KBM-7 (cell line): ENCODE data around the gene PDIA4.
A peak's percentile ranks its signal among the peaks of the same experiment; 100 is the strongest.
"Not testable (repeated sequence)": the region's sequence is repeated elsewhere in the genome, so short reads cannot be mapped to it uniquely, and the experiment has no call there.

Experiments
- DNase-seq: peaks from one replicate; pipeline ENCODE4 v3.0.0-alpha.2; 2015
- in situ Hi-C: fragments of 300-500 bp; cut with MboI; formaldehyde crosslinking; loops from 2 replicates; pipeline ENCODE4 v1.14.3; 2020; ENCODE audit warnings: low sequenced_read_pairs, low pct_unique_long_range_greater_than_20kb, mixed read lengths

The PDIA4 gene

DNA sequence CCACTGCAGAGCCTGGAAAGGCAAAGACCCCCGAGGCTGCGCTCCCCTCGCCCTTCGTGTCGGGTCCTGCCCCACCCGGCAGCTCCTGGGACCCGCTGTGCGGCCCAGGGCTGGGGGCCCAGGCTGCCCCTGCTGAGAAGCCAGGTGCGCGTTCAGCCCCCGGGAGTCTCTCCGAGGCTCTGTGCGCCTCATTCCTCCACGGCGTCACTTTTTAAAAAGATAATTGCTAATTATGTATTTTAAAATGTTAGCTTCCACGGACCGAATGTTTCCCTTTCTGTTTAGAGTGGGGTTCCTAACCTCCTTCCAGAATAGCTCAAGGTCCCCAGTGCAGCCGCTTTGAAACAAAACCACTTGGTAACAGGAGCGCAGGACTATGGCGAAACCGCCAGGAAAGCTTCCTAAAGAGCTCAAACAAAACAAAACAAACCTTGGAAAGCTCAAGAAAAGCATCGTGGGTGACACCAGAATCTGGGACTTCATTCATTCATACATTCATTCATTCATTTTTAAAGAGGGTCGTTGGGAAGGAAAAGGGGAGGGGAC, 45.6 kb downstream of the PDIA4 start:
- DNase-seq, result peak; percentile 37
- in situ Hi-C loops, result no loop called here

DNA sequence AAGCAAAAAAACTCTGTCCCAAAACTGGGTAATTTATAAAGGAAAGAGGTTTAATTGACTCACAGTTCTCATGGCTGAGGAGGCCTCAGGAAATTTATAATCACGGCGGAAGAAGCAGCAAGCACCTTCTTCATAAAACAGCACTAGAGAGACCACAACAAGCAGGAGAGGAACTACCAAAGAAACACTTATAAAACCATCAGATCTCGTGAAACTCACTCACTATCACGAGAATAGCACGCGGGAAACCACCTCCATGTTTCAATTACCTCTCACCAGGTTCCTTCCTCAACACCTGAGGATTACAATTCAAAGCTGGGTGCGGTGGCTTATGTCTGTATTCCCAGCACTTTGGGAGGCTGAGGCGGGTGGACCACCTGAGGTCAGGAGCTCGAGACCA, 48.5 kb downstream of the PDIA4 start:
- DNase-seq, result no peak
- in situ Hi-C loops, result no loop called here

DNA sequence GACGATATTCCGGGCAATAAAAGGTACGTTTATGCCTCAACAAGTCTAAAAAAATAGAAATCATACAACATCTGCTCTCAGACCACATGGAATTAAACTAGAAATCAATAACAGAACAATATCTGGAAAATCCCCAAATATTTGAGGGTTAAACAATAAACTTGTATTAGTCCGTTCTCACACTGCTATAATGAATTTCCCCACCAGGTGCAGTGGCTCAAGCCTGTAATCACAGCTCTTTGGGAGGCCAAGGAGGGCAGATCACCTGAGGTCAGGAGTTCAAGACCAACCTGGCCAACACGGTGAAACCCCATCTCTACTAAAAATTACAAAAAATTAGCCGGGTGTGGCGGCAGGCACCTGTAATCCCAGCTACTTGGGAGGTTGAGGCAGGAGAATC, 49.2 kb downstream of the PDIA4 start:
- in situ Hi-C loops, DNase-seq: not testable (repeated sequence)

DNA sequence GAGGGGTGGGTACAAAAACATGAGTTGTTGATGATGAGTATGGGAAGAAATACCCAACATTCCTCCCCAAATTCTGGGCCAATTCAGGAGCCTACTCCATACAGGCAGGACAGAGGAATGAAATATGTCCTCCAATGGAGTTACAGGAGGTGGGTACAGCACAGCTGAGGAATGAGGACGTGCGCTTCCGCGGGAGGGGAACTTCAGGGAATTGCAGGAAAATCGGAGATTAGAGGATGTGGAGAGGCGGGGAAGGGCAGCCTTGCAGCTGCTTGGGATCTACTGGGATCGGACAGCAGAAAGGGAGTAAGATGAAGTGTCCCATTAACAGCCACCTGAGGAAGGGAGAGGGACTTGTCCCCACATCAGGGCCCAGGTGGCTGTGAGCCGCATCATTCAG, 50.2 kb downstream of the PDIA4 start:
- DNase-seq, result no peak
- in situ Hi-C loops, result no loop called here

DNA sequence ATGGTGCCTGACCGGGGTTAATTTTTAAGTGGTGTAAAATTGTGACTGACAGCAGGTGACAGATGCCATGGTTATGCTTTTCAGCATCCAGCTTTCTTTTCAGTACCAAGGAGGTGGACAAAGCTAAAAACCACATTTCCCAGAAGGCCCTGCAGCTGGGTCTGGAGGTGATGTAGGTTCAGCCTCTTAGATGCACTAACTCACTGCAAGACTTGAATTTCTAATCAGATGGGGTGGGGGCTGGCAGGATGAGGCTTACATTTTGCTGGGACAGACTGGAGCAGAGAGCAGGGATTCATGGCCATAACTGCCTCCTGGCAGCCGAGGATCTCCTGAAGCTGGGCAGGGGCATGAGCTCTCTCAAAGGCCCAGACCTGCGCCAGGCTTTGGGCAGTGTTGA, 52.4 kb downstream of the PDIA4 start:
- DNase-seq, result no peak
- in situ Hi-C loops, result no loop called here

DNA sequence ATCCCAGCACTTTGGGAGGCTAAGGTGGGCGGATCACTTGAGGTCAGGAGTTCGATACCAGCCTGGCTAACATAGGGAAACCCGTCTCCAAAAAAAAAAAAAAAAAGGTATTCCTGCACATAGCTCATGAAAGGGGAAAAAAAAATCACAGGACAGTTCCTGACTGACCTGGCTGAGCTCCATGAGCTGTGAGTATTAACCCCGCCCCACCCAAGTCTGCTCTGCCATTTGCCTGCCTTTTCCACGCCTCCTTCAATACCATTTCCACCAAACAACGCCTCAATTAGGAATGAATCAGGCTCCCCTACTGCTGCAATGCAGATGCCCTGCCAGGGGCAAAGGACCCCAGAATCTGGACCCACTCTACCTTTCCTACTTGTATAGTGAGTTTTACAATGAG, 55.0 kb downstream of the PDIA4 start:
- no peak for DNase-seq
- in situ Hi-C loops, result loop anchor here (25.0 kb wide), 2 partner anchors 461 to 711 kb away; no protein-coding TSS in a partner anchor

DNA sequence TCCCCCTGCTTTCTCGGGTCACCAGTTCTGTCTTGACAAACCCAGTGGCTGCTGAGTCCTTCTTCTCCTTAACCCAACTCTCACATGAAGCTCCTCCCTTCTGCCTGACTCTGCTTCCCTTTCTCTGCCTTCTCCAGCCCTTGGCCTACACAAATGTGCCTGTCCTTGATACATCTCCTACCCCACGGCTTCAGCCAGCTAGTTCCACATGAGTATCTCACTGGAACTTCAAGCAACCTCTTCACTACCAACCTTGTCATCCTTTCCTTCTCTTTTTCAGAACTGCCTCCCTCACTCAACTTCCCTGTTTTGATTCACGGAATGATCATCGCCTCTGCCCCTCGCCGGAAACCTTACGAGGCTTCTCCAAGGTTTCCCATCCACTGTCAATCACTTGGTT, 55.9 kb downstream of the PDIA4 start:
- DNase-seq, result peak; percentile 77
- in situ Hi-C loops, result loop anchor here (25.0 kb wide), 2 partner anchors 460 to 710 kb away; no protein-coding TSS in a partner anchor

DNA sequence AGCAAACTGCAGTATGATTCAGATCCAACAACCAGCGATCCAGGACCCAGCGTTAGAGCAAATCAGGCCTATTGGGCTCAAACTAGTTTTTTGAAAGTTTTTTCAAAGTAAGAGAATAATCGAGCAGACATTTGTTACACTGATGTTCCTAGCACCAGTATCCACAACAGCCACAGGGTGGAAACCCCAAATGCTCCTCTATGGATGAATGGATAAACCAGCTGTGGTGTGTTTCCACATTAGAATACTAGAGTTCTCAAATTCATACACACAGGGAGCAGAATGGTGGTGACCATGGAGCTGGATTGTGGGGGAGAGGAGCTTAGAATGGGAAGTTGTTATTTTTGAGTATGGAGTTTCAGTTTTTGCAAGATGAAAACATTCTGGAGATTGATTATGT, 60.7 kb downstream of the PDIA4 start:
- in situ Hi-C loops, result loop anchor here (25.0 kb wide), 2 partner anchors 455 to 705 kb away; no protein-coding TSS in a partner anchor
- no peak for DNase-seq

DNA sequence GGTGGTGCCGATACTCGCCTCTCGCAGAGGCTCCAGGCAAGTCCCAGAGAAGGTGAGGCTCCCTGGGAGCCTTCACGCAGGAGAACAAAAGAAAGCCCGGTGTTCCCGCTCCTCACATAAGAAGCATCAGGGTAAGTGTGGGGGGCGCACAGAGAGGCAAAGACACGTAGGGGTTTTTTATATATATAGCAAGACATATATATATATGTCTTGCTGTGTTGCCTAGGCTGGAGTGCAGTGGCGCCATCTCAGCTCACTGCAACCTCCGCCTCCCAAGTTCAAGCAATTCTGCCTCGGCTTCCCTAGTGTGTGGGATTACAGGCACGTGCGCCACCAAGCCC, 61.3 kb downstream of the PDIA4 start:
- in situ Hi-C loops, result loop anchor here (25.0 kb wide), 2 partner anchors 455 to 705 kb away; no protein-coding TSS in a partner anchor
- no peak for DNase-seq

DNA sequence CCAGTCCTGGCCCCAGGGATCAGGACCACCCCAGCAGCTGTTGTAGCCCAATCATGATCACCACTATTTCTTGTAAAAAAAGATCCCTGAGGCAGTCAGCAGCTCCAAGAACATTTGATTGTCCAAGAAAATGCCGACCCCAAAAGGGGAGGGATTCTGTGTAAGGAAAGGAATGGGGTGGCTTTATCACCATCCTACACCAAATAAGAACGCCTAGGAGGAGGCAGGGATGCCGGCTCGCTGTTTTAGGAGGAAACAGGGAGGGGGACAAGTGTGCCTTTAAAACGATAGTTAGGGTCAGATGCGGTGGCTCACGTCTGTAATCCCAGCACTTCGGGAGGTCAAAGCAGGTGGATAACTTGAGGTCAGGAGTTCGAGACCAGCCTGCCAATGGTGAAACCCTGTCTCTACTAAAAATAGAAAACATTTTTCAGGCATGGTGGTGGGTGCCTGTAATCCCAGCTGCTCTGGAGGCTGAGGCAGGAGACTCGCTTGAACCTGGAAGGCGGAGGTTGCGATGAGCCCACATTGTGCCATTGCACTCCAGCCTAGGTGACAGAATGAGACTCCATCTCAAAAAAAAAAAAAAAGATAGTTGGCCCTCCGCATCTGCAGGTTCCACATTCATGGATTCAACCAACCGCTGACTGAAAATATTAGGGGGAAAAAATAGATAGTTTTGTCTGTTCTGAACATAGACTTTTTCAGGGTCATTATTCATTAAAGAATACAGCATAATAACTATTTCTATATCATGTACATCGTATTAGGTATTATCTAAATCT, 63.6 kb downstream of the PDIA4 start:
- in situ Hi-C loops, result loop anchor here (25.0 kb wide), 2 partner anchors 452 to 702 kb away; no protein-coding TSS in a partner anchor
- no peak for DNase-seq

DNA sequence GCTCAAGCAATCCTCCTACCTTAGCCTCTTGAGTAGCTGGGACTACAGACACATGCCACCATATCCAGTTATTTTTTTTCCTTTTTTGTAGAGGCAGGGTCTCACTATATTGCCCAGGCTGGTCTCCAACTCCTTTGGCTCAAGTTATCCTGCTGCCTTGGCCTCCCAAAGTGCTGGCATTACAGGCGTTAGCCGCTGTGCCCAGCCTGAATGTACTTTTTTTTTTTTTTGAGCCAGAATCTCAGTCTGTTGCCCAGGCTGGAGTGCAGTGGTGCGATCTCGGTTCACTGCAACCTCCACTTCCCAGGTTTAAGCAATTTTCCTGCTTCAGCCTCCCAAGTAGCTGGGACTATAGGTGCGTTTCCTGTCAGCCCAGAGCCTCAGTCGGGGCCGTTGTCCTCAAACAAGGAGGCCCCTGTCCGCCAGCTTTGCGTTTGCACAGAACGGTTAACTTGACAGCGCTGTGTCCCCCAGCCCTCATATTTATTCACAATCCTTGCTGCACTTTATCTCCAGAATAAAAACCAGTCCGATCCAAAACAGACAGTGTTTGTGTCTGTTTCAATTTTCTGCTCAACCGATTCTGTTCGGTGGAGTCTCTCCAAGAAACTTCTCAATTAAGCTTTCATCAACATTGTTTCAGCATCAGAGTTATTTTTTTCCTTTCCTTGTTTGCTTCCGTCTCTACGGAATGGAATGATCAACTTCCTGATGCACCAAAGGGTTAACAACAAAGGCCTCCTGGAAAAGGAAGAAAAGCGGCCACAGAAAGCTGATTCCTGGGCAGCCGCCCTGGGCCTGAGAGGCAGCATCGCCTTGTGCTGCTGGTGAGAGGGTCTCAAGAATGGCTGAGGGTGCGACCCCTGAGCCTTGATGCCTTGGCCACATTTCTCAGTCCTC, 64.5 kb downstream of the PDIA4 start:
- no peak for DNase-seq
- in situ Hi-C loops, result loop anchor here (25.0 kb wide), 2 partner anchors 452 to 702 kb away; no protein-coding TSS in a partner anchor

DNA sequence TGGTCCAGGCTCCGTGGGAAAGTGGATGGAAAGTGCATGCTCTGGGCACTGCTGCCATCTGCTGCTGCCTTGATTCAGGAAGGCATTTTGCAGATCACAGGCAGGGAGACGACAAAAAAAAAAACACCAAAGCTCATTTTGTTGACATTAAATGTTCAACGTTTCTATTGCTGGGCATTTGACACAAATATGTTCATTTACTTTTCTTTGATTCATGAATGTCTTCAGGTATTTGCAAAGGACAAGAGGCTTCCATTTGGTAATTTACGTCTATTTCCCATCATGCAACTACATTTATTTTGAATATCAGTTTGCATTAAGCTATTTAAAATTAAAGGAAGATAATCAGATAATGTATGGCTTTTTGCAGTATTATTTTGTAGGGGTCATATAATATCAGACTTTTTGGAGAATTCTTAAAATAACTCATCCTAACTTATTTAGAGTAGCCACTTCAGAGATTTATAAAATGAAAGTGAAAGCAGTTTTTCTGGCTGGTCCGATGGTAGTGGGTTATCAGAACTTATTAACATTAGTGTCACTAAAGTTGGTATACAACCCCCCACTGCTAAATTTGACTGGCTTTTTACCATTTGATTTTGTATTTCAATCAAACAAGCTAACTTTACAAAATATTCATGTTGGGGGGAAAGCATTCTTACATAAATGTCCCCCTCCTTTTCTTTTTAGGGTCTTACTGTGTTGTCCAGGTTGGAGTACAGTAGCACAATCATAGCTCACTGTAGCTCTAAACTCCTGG, 65.3 kb downstream of the PDIA4 start:
- peak; percentile 87 for DNase-seq

DNA sequence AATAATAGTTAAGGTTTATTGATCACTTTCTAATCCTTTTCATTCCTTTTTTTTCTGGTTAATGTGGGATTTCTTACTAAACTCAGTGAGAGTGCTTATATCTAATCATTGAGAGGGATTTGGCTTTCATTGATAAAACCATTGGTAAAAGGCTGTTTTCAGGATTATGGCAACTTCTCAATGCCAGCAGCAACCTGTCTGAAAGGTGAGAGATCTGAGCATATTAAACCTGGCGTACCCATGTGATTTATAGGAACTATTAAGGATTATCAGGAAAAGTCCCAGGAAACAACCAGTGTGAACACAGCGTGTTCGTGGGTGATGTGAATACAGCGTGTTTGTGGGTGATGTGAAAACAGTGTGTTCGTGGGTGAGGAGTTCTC, 65.9 kb downstream of the PDIA4 start:
- DNase-seq, result no peak
- in situ Hi-C loops, result loop anchor here (25.0 kb wide), 2 partner anchors 450 to 700 kb away; no protein-coding TSS in a partner anchor

More for the DNA sequence above, 65.3 kb downstream of the PDIA4 start:
- in situ Hi-C loops, result loop anchor here (25.0 kb wide), 2 partner anchors 451 to 701 kb away; no protein-coding TSS in a partner anchor

DNA sequence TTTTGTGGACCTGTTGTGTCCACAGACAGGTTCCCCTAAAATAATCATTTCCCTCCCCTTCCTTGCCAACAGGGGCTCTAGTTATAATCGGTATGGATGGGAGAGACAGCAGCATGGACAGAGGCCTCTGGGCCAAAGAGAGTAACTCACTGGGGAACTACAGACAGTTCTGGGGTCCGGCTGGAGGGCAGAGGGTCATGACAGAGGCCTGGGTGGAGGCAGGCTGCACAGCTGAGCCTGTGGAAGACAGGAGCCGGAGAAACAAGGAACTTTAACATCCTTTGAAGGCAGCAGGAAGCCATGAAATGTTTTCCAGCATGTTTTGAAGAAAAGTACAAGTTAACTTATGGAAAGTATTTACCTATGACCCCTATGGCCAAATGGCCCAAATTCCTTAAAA, 68.6 kb downstream of the PDIA4 start:
- no peak for DNase-seq
- in situ Hi-C loops, result loop anchor here (25.0 kb wide), 2 partner anchors 447 to 697 kb away; no protein-coding TSS in a partner anchor

DNA sequence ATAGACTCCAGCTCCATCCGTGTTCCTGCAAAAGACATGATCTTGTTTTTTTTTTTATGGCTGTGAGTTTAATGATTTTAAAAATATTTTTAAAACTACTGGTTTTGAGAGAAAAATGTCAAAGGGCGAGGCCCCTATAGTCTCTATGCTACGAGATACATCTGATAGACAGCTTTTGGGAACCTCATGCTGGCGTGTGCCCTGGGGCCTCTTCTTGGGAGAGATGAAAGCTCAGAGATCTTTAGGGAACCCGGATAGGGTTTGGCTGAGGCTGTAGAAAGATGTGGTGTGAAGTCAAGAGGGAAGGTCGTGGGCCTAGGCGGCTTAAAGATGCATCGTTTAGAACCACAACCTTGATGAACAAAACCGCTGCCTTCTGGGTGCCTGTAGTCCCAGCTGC, 70.2 kb downstream of the PDIA4 start:
- in situ Hi-C loops, result loop anchor here (25.0 kb wide), 2 partner anchors 446 to 696 kb away; no protein-coding TSS in a partner anchor
- no peak for DNase-seq

DNA sequence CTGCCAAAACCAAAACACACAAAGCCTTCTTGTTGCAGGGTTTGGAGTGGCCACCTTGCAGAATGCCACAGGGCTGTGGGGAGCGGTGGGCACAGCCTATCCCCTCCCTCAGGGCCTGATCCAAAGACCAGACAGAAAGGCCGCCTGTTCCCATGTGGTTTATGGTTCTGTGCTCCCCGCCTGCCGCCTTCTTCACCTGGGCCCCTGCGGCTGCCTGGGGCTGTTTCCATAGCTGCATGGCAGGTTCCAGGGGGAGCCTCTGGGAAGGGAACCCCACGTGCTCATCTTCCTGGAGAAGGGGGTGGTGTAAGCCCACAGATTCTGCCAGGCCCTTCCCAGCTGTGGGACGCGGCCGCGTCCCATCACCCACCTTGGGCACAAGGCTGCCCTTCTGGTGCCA, 73.5 kb downstream of the PDIA4 start:
- no peak for DNase-seq
- in situ Hi-C loops, result loop anchor here (25.0 kb wide), 2 partner anchors 442 to 692 kb away; no protein-coding TSS in a partner anchor

DNA sequence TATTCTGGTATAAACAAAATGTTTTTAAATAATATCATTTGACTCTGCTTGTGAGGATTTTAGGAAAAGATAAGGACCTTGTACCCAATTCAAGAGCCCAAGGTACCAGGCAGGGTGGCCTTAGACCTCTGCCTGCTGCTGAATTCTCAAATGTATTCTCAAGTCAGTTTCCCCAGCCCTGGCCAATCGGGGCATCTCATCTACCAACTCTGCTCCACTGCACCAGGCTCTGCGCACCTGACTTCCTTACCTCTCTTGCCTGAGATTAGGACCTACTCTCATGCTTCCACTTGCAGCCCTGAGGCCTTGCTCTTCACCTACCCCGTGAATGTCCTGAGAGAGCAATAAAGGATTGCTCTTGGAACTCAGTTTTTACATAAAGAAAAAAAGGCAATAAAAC, 74.6 kb downstream of the PDIA4 start:
- in situ Hi-C loops, result loop anchor here (25.0 kb wide), 2 partner anchors 441 to 691 kb away; no protein-coding TSS in a partner anchor

More for the DNA sequence above, 74.6 kb downstream of the PDIA4 start:
- no peak for DNase-seq
